ENCODE measurements around the gene ZBTB20.

DNA sequence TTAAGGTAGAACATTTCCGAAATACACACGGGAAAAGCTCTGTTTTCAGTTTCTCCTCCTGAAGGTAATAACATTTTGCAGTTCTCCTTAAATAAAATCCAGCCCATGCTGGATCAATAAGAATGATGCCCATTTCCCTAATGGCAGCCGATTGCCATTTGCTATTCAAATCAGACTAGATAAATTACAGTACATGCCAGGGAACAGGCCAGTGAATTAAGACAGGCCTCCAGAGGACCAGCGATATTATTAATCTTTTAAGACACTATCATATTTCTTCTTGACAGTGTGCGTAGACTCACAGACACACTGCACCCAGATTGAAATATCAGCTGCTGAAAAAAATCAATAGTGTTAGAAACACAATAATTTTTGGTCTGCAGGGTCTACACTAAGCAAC is 431.0 kb downstream of the ZBTB20 start:
- TF ChIP-seq CTCF (IDR thresholded peaks at IDR 0.05) = no peak
- TF ChIP-seq POLR2A (IDR thresholded peaks at IDR 0.05) = no peak
